IMR-90 (cell line): ENCODE results near the gene ZFYVE26.

ENCODE experiments used
- CTCF ChIP-seq: conservative IDR thresholded peaks from 2 replicates; pipeline ENCODE4 v1.5.1; 2012; ENCODE audit warnings: mild to moderate bottlenecking, low read depth, low read length, improper control_type of control experiment
- POLR2A ChIP-seq: IDR thresholded peaks from 2 replicates; pipeline ENCODE4 v1.6.1; 2012; ENCODE audit warnings: mild to moderate bottlenecking, low read depth, low read length
- RCOR1 ChIP-seq: IDR thresholded peaks from 2 replicates; pipeline ENCODE4 v1.6.1; 2012; ENCODE audit warnings: mild to moderate bottlenecking, low read length, improper control_type of control experiment; ENCODE audit not compliant: insufficient replicate concordance
- USF2 ChIP-seq: fragments of 150-350 bp; IDR thresholded peaks from 2 replicates; pipeline ENCODE4 v1.6.1; 2017; ENCODE audit warnings: mild to moderate bottlenecking, antibody characterized with exemption, low read length, low read depth

GRCh38 chr14:67718265-67718664 lies 98.1 kb downstream of the ZFYVE26 start:
- TF ChIP-seq CTCF = no peak
- TF ChIP-seq RCOR1 = no peak
- no peak for TF ChIP-seq USF2
- no peak for TF ChIP-seq POLR2A
